HEK293 (cell line): Measurements from ENCODE around the gene ZNF564.
A peak's percentile ranks its signal among the peaks of the same experiment; 100 is the strongest.

Experiments
- BCL11B ChIP-seq: fragments of 450-650 bp; formaldehyde crosslinking; IDR thresholded peaks from 2 replicates; pipeline ENCODE4 v1.5.1; 2016; ENCODE audit warnings: low read depth, missing biosample characterization, missing genetic modification characterization
- CTCF ChIP-seq: fragments of 450-650 bp; formaldehyde crosslinking; IDR thresholded peaks from 2 replicates; pipeline ENCODE4 v1.5.1; 2016; ENCODE audit warnings: missing biosample characterization, missing genetic modification characterization
- GFI1B ChIP-seq: fragments of 450-650 bp; formaldehyde crosslinking; IDR thresholded peaks from 2 replicates; pipeline ENCODE4 v1.5.1; 2016; ENCODE audit warnings: missing biosample characterization, missing genetic modification characterization
- INSM2 ChIP-seq: fragments of 450-650 bp; formaldehyde crosslinking; IDR thresholded peaks from 2 replicates; pipeline ENCODE4 v1.5.1; 2016; ENCODE audit warnings: missing biosample characterization, missing genetic modification characterization
- KLF8 ChIP-seq: fragments of 450-650 bp; formaldehyde crosslinking; IDR thresholded peaks from 2 replicates; pipeline ENCODE4 v1.5.1; 2016; ENCODE audit warnings: missing biosample characterization, missing genetic modification characterization
- ZBTB1 ChIP-seq: fragments of 450-650 bp; formaldehyde crosslinking; IDR thresholded peaks from 2 replicates; pipeline ENCODE4 v1.5.1; 2016; ENCODE audit warnings: missing biosample characterization, missing genetic modification characterization
- ZBTB11 ChIP-seq: fragments of 450-650 bp; formaldehyde crosslinking; conservative IDR thresholded peaks from 2 replicates; pipeline ENCODE4 v1.5.1; 2016; ENCODE audit warnings: low read depth, missing biosample characterization, missing genetic modification characterization
- ZBTB26 ChIP-seq: fragments of 450-650 bp; formaldehyde crosslinking; optimal IDR thresholded peaks from 2 replicates; pipeline ENCODE3; 2016; ENCODE audit warnings: missing biosample characterization, mild to moderate bottlenecking, missing genetic modification characterization
- ZNF138 ChIP-seq: fragments of 450-650 bp; formaldehyde crosslinking; IDR thresholded peaks from 2 replicates; pipeline ENCODE4 v1.5.1; 2016; ENCODE audit warnings: missing biosample characterization, missing genetic modification characterization, borderline replicate concordance
- ZNF202 ChIP-seq: fragments of 450-650 bp; formaldehyde crosslinking; IDR thresholded peaks from 2 replicates; pipeline ENCODE4 v1.5.1; 2016; ENCODE audit warnings: missing biosample characterization, missing genetic modification characterization, borderline replicate concordance
- ZNF223 ChIP-seq: fragments of 450-650 bp; formaldehyde crosslinking; IDR thresholded peaks from 2 replicates; pipeline ENCODE4 v1.5.1; 2016; ENCODE audit warnings: missing biosample characterization, missing genetic modification characterization
- ZNF24 ChIP-seq: fragments of 450-650 bp; formaldehyde crosslinking; IDR thresholded peaks from 2 replicates; pipeline ENCODE4 v1.5.1; 2016; ENCODE audit warnings: missing biosample characterization, missing genetic modification characterization
- ZNF26 ChIP-seq: fragments of 450-650 bp; formaldehyde crosslinking; IDR thresholded peaks from 2 replicates; pipeline ENCODE4 v1.5.1; 2016; ENCODE audit warnings: missing biosample characterization, missing genetic modification characterization
- ZNF274 ChIP-seq, 2 experiments: fragments of 200-500 bp in 1 of 2; fragments of 450-650 bp in 1 of 2; sonication (Bioruptor generic) in 1 of 2; formaldehyde crosslinking in 1 of 2; IDR thresholded peaks; 2 replicates each; pipeline versions ENCODE4 v1.5.1 to v1.6.1; 2014 to 2016; ENCODE audit warnings: borderline replicate concordance in 1 of 2, inconsistent platforms in 1 of 2, low read length in 1 of 2, missing biosample characterization in 1 of 2, missing genetic modification characterization in 1 of 2
- ZNF302 ChIP-seq: fragments of 450-650 bp; formaldehyde crosslinking; IDR thresholded peaks from 2 replicates; pipeline ENCODE4 v1.5.1; 2016; ENCODE audit warnings: missing biosample characterization, missing genetic modification characterization, low read depth
- ZNF350 ChIP-seq: fragments of 450-650 bp; formaldehyde crosslinking; IDR thresholded peaks from 2 replicates; pipeline ENCODE4 v1.5.0; 2017; ENCODE audit warnings: missing biosample characterization, mild to moderate bottlenecking, missing genetic modification characterization
- ZNF354C ChIP-seq: fragments of 450-650 bp; formaldehyde crosslinking; IDR thresholded peaks from 2 replicates; pipeline ENCODE4 v1.5.1; 2016; ENCODE audit warnings: missing biosample characterization, missing genetic modification characterization, low read depth, borderline replicate concordance
- ZNF416 ChIP-seq: fragments of 450-650 bp; formaldehyde crosslinking; IDR thresholded peaks from 2 replicates; pipeline ENCODE4 v1.5.1; 2016; ENCODE audit warnings: missing biosample characterization, missing genetic modification characterization
- ZNF501 ChIP-seq: fragments of 450-650 bp; formaldehyde crosslinking; IDR thresholded peaks from 2 replicates; pipeline ENCODE4 v1.5.1; 2016; ENCODE audit warnings: missing biosample characterization, missing genetic modification characterization
- ZNF510 ChIP-seq: fragments of 450-650 bp; formaldehyde crosslinking; IDR thresholded peaks from 2 replicates; pipeline ENCODE4 v1.5.1; 2018; ENCODE audit warnings: mild to moderate bottlenecking, missing genetic modification characterization, missing biosample characterization; ENCODE audit not compliant: insufficient replicate concordance
- ZNF571 ChIP-seq: fragments of 450-650 bp; formaldehyde crosslinking; IDR thresholded peaks from 2 replicates; pipeline ENCODE4 v1.5.0; 2017; ENCODE audit warnings: missing biosample characterization, missing genetic modification characterization
- ZNF701 ChIP-seq: fragments of 450-650 bp; formaldehyde crosslinking; IDR thresholded peaks from 2 replicates; pipeline ENCODE4 v1.5.1; 2016; ENCODE audit warnings: missing biosample characterization, missing genetic modification characterization
- ZNF76 ChIP-seq: fragments of 450-650 bp; formaldehyde crosslinking; IDR thresholded peaks from 2 replicates; pipeline ENCODE4; 2016; ENCODE audit warnings: low read depth, missing biosample characterization, missing genetic modification characterization, borderline replicate concordance
- ZNF792 ChIP-seq: fragments of 450-650 bp; formaldehyde crosslinking; IDR thresholded peaks from 2 replicates; pipeline ENCODE4 v1.5.1; 2016; ENCODE audit warnings: missing biosample characterization, missing genetic modification characterization
- ZNF843 ChIP-seq: fragments of 450-650 bp; formaldehyde crosslinking; IDR thresholded peaks from 2 replicates; pipeline ENCODE4 v1.5.1; 2016; ENCODE audit warnings: missing biosample characterization, missing genetic modification characterization
- ZSCAN30 ChIP-seq: fragments of 450-650 bp; IDR thresholded peaks from 2 replicates; pipeline ENCODE4 v1.5.1; 2018; ENCODE audit warnings: missing biosample characterization, mild to moderate bottlenecking, missing genetic modification characterization, moderate library complexity

The ZNF564 gene

GRCh38 chr19:12564016-12564664 lies 12.9 kb upstream of the ZNF564 start (continued):
- TF ChIP-seq INSM2 (tag by site-specific recombination): no peak
- peak; percentile 21; the same call in 1 of the 2 replicates for TF ChIP-seq BCL11B (tag by site-specific recombination)
- TF ChIP-seq ZBTB26: no peak
- TF ChIP-seq ZNF26 (tag by site-specific recombination): no peak
- TF ChIP-seq ZNF501 (tag by site-specific recombination): no peak
- TF ChIP-seq ZNF202 (tag by site-specific recombination): no peak
- no peak for TF ChIP-seq ZNF274 (IDR thresholded peaks at IDR 0.05; ENCODE audit: low read length)
- TF ChIP-seq ZNF274 (tag by site-specific recombination; IDR thresholded peaks at IDR 0.05; ENCODE audit: borderline replicate concordance): no peak
- TF ChIP-seq ZNF138 (tag by site-specific recombination): no peak
- no peak for TF ChIP-seq ZNF354C (tag by site-specific recombination)
- peak; percentile 70 for TF ChIP-seq CTCF (tag by site-specific recombination)
- no peak for TF ChIP-seq ZNF350 (tag by site-specific recombination)
- TF ChIP-seq ZNF701: no peak
- no peak for TF ChIP-seq ZNF76 (tag by site-specific recombination)
- TF ChIP-seq KLF8 (tag by site-specific recombination): peak; percentile 17; the same call in 1 of the 2 replicates
- no peak for TF ChIP-seq ZNF24
- no peak for TF ChIP-seq ZNF302 (tag by site-specific recombination)
- no peak for TF ChIP-seq ZNF792 (tag by site-specific recombination)
- no peak for TF ChIP-seq ZBTB1 (tag by site-specific recombination)
- no peak for TF ChIP-seq ZNF843 (tag by site-specific recombination)
- no peak for TF ChIP-seq ZNF416 (tag by site-specific recombination)
- TF ChIP-seq GFI1B (tag by site-specific recombination): no peak
- no peak for TF ChIP-seq ZNF223
- TF ChIP-seq ZSCAN30 (tag by site-specific recombination): no peak
- no peak for TF ChIP-seq ZBTB11 (tag by site-specific recombination)
- TF ChIP-seq ZNF571 (tag by site-specific recombination): no peak
- TF ChIP-seq ZNF510 (tag by site-specific recombination): no peak
